Frontal cortex (tissue), 4 donors: ENCODE measurements around the gene PCNT. TPM values are rescaled to one million over a fixed set of nuclear protein-coding genes. Genes with fewer than 3 reads are reported as not detected.
"Not testable (repeated sequence)": the region's sequence is repeated elsewhere in the genome, so short reads cannot be mapped to it uniquely, and the experiment has no call there.

Experiments
- DNase-seq, 2 donors: peaks; one replicate each; pipeline ENCODE4 v3.0.0; 2012; ENCODE audit warnings: low spot score in 2 of 2
- FAIRE-seq: peaks from 2 replicates; lab custom pipeline; 2012; peaks lifted over from hg19 to GRCh38; lab: Jason Lieb, UNC
- total RNA-seq: library from RNA; depleted of rRNA; stranded (reverse); fragments of >200 nt; gene quantifications from one replicate; pipeline ENCODE4 v1.2.3, GENCODE V29; 2014
- donor health status: control.
- donor health status: control.
- donor health status: control.

Gene PCNT
- total RNA-seq, 1 donor from 2014 or later = 15.5 TPM

DNA sequence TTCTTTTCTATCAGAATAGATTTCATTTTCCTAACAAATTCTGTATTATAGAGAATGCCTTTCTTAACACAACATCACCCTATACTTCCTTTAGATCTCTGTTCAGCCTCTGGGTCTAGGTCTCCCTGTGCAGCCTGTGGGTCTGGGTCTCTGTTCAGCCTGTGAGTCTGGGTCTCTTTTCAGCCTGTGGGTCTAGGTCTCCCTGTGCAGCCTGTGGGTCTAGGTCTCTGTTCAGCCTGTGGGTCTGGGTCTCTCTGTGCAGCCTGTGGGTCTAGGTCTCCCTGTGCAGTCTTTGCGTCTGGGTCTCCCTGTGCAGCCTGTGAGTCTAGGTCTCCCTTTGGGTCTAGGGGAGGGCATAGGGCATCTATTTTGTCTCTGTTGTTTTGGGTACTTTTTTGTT is 75.2 kb downstream of the PCNT start:
- FAIRE-seq = no peak
- no peak for DNase-seq

DNA sequence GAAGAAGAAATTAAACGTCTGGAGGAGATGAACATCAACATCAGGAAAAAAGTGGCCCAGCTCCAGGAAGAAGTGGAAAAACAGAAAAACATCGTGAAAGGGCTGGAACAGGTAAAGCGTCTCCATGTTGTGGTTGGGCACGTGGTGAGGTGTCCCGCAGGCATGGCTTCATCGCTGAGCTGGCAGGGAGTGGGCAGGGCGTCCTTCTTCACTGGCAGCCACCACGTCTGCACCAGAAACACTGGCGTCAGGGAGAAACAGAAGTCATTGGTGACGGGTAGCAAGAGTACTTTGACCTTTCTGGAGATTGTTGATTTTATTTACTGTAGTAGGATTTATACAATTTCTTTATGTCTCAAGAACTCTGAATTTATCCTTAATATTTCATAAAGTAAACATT is 75.7 kb downstream of the PCNT start:
- FAIRE-seq (no peak), DNase-seq (no peak)

- FAIRE-seq = no peak
- no peak for DNase-seq
Measured at GRCh38 chr21:46401186-46401910, 77.4 kb downstream of the PCNT start.

GRCh38 chr21:46402421-46402820 is 78.5 kb downstream of the PCNT start:
- DNase-seq = no peak
- no peak for FAIRE-seq

- not testable (repeated sequence) for FAIRE-seq, DNase-seq
Measured at GRCh38 chr21:46403234-46403811, 79.4 kb downstream of the PCNT start.

- FAIRE-seq (no peak), DNase-seq (no peak)
Measured at GRCh38 chr21:46404306-46404705, 80.3 kb downstream of the PCNT start.

DNA sequence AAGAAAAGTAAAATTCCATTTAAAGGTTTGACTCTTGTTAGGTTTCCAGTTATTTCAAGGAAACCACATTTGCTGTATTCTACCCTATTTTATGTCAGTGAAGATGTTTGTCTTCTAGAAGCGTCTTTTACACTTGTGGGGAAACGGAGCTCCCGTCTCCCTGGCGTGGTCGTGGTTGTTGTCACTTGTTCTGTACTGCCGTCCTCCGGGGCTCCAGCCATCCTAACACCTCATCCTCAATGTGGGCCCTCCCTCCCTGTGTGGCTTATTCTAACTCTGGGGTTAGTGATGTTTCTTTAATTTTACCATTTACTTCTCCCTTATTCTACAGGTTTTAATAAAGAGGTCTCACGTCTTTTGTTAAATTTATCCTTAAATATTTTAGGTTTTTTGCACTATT is 82.0 kb downstream of the PCNT start:
- FAIRE-seq (no peak), DNase-seq (no peak)

GRCh38 chr21:46409641-46410406 is 85.9 kb downstream of the PCNT start:
- DNase-seq (no peak), FAIRE-seq (no peak)

DNA sequence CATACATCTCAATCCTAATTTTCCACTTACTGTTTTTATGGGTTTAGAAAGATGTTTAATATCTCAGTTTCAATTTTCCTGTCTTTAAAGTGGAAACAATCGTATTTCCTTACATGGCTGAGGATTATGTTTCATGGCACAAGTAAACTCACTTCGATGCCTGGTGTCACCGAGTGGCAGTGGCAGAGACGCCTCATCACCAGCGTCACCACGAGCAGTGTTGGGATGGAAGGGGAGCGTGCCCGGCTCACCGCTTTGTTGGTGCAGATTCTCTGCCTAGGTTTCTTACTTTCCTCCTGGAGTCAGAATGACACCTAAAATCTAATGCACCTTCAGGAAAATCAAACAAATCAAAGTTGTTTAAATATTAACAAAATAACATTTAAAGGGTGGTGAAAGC is 86.6 kb downstream of the PCNT start:
- FAIRE-seq (no peak), DNase-seq (no peak)

DNA sequence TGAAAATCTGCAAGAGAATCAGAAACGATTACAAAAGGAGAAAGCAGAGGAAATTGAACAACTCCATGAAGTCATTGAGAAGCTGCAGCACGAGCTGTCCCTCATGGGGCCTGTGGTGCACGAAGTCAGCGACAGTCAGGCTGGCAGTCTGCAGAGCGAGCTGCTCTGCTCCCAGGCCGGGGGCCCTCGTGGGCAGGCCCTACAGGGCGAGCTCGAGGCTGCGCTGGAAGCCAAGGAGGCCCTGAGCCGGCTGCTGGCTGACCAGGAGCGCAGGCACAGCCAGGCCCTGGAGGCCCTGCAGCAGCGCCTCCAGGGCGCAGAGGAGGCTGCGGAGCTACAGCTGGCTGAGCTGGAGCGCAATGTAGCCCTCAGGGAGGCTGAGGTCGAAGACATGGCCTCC is 87.3 kb downstream of the PCNT start:
- no peak for FAIRE-seq
- no peak for DNase-seq

DNA sequence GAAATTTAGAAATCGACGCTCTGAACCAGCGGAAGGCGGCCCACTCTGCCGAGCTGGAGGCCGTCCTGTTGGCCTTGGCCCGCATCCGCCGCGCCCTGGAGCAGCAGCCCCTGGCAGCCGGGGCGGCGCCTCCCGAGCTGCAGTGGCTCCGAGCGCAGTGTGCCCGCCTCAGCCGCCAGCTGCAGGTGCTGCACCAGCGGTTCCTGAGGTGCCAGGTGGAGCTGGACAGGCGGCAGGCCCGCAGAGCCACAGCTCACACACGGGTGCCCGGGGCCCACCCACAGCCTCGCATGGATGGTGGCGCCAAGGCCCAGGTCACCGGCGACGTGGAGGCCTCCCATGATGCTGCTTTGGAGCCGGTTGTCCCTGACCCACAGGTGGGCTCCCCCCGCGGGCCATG is 87.7 kb downstream of the PCNT start:
- DNase-seq = no peak
- no peak for FAIRE-seq

DNA sequence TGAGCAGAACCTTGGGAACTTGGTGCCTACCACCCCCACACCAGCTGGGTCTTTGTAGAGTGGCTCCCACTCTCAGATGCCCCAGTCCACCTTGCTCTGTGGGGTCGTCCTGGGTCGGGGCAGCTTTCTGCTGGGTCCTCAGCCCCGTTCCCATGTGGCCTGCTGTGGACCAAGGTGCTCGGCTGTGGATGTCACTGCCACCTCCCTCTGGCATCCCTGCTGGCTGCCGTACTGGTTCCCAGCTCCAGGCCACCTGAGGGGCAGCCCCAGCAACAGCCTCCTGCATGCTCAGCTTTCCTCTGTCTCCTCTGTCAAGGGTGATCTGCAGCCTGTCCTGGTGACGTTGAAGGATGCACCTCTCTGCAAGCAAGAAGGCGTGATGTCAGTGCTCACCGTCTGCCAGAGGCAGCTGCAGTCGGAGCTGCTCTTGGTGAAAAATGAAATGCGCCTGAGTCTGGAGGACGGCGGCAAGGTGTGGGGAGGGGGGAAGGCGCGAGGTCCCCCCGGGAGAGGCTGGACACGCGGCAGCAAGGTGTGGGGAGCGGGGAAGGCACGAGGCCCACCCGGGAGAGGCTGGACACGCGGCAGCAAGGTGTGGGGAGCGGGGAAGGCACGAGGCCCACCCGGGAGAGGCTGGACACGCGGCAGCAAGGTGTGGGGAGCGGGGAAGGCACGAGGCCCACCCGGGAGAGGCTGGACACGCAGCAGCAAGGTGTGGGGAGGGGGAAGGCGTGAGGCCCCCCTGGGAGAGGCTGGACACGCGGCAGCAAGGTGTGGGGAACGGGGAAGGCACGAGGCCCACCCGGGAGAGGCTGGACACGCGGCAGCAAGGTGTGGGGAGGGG is 88.8 kb downstream of the PCNT start:
- DNase-seq = no peak
- no peak for FAIRE-seq

GRCh38 chr21:46413365-46413696 is 89.4 kb downstream of the PCNT start:
- no peak for FAIRE-seq

DNA sequence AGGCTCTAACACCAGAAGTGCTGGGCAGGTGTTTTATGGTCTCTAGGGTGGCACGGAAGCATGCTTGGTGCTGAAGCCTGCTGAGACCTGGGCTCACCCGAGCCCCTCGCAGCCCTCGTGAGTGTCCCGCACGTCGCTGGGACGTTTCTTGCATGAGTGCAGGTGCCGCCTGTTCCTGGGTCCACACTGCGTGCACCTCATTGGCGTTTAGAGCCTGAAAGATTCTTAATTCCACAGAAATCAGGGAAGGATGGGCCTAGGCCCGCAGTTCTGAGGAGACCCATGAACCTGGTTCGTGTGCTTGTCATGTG is 91.0 kb downstream of the PCNT start:
- FAIRE-seq (no peak), DNase-seq (no peak)

More at GRCh38 chr21:46413365-46413696, 89.4 kb downstream of the PCNT start:
- no peak for DNase-seq

GRCh38 chr21:46416551-46416950 is 92.6 kb downstream of the PCNT start:
- no peak for FAIRE-seq
- DNase-seq = no peak

- DNase-seq (no peak), FAIRE-seq (no peak)
Measured at GRCh38 chr21:46418265-46418946, 94.5 kb downstream of the PCNT start.

GRCh38 chr21:46420241-46421190 is 96.6 kb downstream of the PCNT start:
- FAIRE-seq = no peak

DNA sequence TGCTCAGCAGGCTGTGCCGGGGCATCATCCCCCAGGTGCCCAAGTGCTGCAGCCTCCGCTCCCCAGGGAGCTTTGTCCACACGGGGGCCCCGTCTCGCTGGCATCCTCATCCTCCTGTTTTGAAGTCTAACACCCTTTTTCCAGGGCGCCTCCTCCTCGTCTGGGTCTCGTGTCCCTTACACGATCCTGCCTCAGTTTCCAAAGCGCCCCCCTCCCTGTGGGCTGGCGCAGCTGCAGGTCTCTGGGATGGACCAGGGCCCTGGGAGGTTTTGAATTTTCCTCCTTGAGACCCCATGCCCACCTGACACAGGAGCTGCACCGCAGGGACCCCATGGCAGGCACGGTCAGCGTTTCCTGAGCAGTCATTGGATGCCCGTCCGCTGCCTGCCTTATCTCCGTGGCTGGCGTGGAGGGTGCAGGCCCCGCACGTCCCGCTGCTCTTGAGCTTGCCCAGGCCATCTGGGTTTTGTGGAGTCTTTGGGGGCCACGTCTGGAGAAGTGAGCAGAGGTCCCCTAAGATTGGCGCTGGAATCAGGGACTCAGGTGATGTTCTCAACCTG is 97.3 kb downstream of the PCNT start:
- FAIRE-seq (no peak), DNase-seq (no peak)

More at GRCh38 chr21:46420241-46421190, 96.6 kb downstream of the PCNT start:
- DNase-seq = no peak
